Activated T-cell treated with anti-CD3 and anti-CD28 coated beads for 48 hours (primary cell): ENCODE data around the gene CFDP1.
"Not testable (repeated sequence)": the region's sequence is repeated elsewhere in the genome, so short reads cannot be mapped to it uniquely, and the experiment has no call there.

Experiments used
- DNase-seq: peaks from one replicate; pipeline ENCODE4 v3.0.0-alpha.2; 2020; ENCODE audit warnings: low read depth

The CFDP1 gene

GRCh38 chr16:75293173-75293572 lies 140.1 kb downstream of the CFDP1 start:
- no peak for DNase-seq

GRCh38 chr16:75292691-75293090 lies 140.6 kb downstream of the CFDP1 start:
- DNase-seq = no peak

- DNase-seq = no peak
Measured at GRCh38 chr16:75289189-75289588, 144.1 kb downstream of the CFDP1 start.

GRCh38 chr16:75288596-75289120 lies 144.6 kb downstream of the CFDP1 start:
- peak; percentile 64 for DNase-seq

GRCh38 chr16:75288181-75288580 lies 145.1 kb downstream of the CFDP1 start:
- DNase-seq = no peak

GRCh38 chr16:75287708-75288107 lies 145.6 kb downstream of the CFDP1 start:
- no peak for DNase-seq

- DNase-seq = no peak
Measured at GRCh38 chr16:75286389-75286788, 146.9 kb downstream of the CFDP1 start.

- DNase-seq = no peak
Measured at GRCh38 chr16:75282466-75283281, 150.6 kb downstream of the CFDP1 start.

- no peak for DNase-seq
Measured at GRCh38 chr16:75281826-75282225, 151.5 kb downstream of the CFDP1 start.

- not testable (repeated sequence) for DNase-seq
Measured at GRCh38 chr16:75281009-75281408, 152.3 kb downstream of the CFDP1 start.

- DNase-seq = no peak
Measured at GRCh38 chr16:75280331-75280804, 152.9 kb downstream of the CFDP1 start.

- DNase-seq = no peak
Measured at GRCh38 chr16:75279305-75279704, 154.0 kb downstream of the CFDP1 start.

GRCh38 chr16:75273054-75273925 lies 160.0 kb downstream of the CFDP1 start:
- no peak for DNase-seq

- not testable (repeated sequence) for DNase-seq
Measured at GRCh38 chr16:75272629-75273028, 160.7 kb downstream of the CFDP1 start.

GRCh38 chr16:75272097-75272551 lies 161.2 kb downstream of the CFDP1 start:
- DNase-seq = no peak

GRCh38 chr16:75271441-75272096 lies 161.7 kb downstream of the CFDP1 start:
- no peak for DNase-seq

GRCh38 chr16:75269358-75269757 lies 163.9 kb downstream of the CFDP1 start:
- DNase-seq = not testable (repeated sequence)

GRCh38 chr16:75267631-75268264 lies 165.6 kb downstream of the CFDP1 start:
- DNase-seq = no peak

GRCh38 chr16:75266738-75267630 lies 166.3 kb downstream of the CFDP1 start:
- no peak for DNase-seq

GRCh38 chr16:75265911-75266701 lies 167.2 kb downstream of the CFDP1 start:
- no peak for DNase-seq
